Retina (tissue), 1 donor: Measurements from ENCODE around the gene AGFG1.

Experiments used
- DNase-seq: peaks from one replicate; pipeline ENCODE4 v3.0.0-alpha.2; 2016

Gene AGFG1

DNA sequence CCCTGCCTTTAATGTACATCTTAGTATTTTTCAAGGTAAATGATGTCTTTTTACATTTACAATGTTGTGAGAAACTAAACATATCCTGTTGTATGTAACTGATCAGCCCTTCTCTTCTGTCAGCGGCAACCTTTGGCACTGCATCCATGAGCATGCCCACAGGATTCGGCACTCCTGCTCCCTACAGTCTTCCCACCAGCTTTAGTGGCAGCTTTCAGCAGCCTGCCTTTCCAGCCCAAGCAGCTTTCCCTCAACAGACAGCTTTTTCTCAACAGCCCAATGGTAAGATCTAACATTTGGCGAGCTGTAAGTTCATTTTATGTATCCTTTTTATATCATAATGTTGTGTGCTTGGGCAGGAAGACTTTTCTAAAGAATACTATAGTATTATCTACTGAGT lies 79.9 kb downstream of the AGFG1 start:
- DNase-seq = no peak

DNA sequence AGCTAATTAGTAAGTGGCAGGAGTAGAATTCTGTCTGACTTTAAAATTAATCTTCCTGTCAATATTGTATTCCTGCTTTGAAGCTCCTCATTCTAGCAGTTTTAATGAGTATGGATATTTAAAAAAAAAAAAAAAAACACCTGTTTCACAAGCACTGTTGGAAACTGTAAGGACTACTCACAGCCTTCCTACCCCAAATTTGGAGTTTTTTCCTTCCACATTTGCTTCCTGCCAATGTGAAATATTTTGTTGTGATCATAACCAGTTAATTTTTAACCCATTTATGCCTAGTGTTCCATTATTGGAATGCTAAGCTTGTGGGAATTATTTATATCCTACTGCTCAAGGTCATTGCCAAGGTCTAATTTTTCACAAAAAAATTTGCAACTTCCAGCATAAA lies 90.6 kb downstream of the AGFG1 start:
- no peak for DNase-seq

DNA sequence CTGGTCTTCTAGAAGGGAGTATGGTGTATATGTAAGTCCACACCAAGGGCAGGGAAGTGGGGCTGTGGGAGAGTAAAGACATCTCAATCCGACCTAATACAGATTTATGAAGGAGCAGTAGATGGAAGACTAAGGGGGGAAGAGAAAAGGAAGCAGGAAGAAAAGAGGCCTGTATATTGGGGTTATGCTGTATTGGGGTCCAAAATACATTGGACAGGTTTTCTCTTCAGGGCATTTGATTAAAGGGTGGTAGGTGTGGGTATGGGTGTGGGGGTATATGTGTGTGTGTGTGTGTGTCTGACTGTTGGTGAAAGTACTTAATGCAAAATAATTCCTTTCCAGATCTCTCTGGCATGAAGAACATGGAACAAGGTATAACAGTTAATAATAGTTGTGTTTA lies 93.1 kb downstream of the AGFG1 start:
- no peak for DNase-seq

DNA sequence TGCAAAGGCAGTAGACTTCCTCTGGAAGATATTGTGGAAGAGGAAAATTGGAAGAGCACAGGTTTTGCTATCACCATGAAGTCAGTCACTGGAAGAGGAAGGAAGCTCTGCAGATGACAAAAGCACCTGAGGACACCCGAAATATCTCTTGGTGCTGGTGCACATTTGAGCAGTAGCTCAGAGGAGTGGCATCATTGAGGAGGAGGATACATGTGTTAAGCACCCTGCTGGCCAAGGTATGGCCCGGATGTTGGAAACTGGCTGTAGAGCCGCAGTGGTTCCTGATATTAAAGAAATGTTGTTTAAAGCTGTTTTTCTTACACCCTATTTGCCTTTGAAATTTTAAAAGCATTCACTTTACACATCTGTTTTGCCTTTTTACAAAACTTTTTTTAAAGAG lies 94.1 kb downstream of the AGFG1 start:
- DNase-seq = no peak

DNA sequence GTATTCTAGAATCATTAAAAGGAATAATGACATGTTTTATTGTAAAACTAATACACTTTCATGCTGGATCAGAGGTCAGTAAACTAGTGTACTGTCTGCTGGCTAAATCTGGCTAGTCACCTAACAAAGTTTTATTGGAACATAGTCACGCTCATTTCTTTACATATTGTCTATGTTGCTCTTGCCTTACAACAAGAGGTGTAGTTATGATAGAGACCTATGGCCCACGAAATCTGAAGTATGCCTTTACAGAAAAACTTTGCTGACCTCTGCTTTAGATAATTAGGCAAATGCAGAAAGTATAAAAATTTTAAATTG lies 96.9 kb downstream of the AGFG1 start:
- DNase-seq = no peak

DNA sequence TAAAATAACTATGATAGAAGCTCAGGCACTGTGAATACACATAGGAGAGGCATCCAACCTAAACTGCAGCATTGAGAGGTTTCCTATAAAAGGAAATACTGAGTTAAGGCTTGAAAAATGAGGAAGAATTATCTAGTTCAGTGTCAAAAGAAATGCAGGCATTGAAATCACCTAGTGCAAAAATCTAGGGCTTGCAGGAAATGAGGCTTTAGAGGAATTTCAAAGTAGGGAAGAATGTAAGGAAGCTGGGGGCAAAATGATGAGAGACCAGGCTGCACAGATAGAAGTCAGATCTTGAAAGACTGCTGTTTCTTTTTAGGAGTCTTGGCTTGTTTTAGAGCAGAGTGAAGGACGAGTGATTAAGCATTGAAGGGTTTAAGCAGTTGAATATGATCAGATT lies 98.7 kb downstream of the AGFG1 start:
- no peak for DNase-seq

DNA sequence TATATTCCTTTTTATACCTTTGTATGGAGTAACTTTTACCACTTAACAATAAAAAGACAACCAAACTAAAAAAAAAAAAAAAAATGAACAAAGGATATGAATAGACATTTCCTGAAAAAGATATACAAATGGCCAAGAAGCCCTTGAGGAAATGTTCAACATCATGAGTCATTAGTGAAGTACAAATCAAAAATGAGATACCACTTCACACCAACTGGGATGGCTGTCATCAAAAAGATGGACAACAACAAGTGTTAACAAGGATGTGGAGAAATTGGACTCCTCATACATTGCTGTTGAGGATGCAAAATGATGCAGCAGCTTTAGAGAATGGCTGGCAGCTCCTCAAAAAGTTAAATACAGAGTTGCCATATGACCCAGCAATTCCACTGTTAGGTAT lies 104.2 kb downstream of the AGFG1 start:
- DNase-seq = no peak

DNA sequence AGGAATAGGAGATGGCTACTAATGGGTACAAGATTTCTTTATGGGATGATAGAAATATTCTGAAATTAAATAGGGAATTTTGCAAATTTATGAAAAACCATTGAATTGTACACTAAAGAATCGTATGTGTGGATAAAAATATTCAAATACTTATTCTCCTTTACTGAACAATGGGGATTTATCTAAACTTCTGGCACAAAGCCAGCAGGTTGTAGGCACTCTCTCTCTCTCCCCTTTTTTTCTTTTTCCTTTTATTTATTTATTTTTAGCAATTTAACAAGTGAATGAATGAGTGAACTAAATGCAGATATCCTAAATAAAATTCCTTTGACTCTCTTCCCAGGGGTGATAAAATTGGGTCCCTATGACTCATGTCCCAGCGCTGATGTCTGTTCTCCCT lies 104.9 kb downstream of the AGFG1 start:
- DNase-seq = no peak

DNA sequence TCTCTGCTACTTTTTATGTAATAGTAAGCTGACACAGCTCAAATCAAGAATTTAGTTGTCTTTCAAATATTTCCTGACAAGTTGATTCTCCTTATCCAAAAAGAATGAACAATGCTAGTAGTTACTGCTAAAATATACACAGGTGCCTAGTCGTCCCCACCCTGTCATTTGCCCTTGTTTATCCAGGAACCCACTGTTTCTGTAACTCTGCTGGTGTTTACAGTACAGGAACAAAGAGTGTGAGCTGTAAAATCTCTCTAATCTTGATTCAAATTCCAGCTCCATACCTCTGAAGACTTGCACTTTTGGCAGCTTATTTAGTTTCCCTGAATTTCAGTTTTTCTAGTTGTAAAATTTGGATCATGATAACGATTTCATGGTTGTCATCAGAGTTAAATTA lies 105.6 kb downstream of the AGFG1 start:
- DNase-seq = no peak

DNA sequence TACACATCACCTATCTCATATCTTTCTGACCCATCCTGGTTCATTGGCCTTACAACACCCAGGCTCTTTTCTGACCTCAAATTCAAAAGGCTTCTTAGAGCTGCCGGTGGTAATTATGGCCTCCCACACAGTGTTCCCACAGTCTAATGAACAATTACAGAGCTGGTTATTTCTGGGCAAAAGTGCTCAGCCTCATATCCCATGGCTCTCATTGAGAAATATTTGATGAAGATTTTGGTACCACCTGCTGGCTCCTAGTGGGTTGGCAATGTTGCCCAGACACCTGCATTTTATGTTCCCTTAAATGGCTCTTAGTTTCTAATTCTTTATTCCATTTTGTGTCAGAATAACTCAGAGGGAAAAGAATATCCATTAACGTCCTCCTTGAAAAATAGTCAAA lies 106.7 kb downstream of the AGFG1 start:
- no peak for DNase-seq

DNA sequence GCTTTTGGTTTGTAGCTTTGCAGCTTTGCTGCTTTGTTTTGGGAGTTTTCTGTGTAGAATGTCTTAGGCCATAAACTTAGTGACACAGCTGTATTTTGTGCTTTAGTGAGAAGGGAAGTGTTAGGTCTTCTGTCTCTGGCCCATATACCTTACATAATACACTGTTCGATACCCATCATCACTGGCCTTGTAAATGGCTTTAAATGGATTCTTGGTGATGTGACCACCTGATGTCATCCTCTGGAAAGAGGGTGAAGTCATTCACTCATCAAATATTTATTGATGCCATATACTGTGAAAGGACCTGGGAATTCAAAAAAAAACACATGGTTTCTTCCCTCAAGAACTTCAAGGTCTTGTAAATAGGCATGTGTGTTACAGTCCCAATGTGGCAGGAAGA lies 107.8 kb downstream of the AGFG1 start:
- DNase-seq = peak; percentile 40

DNA sequence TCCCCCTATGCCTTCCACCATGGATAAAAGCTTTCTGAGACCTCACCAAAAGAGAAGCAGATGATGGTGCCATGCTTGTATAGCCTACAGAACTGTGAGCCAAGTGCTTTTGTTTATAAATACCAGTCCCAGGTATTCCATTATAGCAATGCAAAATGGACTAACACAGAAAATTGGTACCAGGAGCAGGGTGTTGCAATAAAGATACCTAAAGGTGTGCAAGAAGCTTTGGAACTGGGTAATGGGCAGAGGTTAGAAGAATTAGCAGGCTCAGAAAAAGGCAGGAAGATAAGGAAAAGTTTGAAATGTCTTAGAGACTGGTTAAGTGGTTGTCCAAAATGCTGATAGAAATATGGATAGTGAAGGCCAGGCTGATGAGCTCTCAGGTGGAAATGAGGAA lies 110.4 kb downstream of the AGFG1 start:
- DNase-seq = no peak

DNA sequence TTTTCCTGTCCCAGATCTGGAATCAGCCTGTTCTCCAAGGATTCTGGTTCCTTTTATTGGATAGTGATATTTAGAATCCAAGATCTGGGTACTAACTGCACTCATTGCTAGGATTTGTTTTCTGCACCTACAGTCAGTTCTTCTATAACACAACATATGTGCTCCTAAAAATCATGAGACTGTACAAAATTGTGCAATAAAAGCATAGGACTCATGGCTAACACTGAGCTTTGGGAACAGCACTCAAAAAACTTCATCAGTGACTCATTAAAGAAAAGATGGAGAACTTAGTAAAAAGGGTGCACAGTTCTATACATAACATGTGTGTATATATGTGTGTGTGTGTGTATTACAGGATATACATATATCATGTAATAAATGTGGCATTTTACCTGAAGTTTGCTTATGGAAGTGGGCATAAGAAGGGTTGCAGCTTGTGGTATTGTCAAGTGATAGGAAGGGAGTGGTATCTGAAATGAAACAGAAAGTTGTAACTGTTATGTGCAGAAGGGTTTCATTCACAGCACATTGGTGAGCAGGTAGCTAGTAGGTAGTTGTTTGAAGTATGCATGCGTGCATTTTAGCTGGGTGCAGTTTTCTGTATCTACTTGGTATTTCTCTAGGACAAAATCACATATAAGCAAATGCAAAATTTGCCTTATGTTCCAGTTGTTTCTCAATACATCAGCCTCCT lies 120.9 kb downstream of the AGFG1 start:
- no peak for DNase-seq

DNA sequence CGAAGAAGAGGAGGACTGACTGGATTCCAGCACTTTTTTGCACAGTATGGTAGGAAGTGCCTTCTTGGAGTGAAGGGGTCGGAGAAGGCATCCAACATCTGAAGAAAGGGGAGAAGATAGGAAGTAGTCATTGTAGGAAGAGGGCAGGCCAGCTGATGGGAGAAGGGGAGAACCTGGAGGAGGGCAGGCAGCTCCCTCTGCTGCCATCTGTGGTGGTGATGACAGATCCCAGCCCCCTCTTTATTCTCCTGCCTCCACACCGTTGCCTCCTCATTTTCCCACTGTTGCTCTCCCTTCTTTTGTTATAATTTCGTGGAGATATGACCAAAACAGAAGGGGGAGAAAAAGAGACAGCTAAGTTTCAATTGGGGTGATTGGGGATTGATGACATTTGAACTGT lies 123.8 kb downstream of the AGFG1 start:
- no peak for DNase-seq

DNA sequence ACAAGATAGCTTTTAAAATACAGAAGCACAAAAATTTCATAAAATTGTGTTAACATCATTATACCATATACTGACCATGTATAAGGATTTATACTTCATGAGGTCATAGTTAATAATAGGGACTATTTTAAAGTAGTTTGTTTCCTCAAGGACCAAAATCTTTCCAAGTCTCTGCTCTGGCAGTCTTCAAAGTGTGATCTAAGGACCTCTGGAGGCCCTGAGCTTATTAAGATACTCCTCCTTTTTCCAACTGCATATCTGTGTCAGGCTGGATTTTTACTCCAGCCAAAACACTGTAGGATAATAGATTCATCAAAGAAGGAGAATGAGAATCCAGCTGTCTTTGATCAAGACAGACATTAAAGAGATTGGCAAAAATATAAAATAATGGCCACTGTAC lies 125.1 kb downstream of the AGFG1 start:
- DNase-seq = no peak

DNA sequence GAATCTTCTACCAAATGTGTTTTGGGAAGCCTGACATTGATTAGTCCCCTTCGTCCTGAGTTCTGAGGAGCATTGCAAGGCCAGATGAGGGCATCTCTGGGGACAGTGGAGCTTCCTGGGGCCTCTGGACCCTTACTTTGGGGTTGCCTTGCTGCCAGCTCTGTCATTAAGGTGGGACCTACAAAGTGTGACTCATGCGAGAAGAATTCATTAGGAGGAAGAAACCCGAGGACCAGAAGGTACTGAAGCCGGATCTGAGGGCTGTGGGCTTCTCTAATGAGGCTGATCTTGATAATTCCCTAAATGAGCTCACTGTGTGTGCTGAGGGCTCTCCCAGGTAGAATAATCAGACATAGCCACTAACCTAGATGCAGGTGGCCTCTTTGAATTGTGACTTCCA lies 126.0 kb downstream of the AGFG1 start:
- no peak for DNase-seq

DNA sequence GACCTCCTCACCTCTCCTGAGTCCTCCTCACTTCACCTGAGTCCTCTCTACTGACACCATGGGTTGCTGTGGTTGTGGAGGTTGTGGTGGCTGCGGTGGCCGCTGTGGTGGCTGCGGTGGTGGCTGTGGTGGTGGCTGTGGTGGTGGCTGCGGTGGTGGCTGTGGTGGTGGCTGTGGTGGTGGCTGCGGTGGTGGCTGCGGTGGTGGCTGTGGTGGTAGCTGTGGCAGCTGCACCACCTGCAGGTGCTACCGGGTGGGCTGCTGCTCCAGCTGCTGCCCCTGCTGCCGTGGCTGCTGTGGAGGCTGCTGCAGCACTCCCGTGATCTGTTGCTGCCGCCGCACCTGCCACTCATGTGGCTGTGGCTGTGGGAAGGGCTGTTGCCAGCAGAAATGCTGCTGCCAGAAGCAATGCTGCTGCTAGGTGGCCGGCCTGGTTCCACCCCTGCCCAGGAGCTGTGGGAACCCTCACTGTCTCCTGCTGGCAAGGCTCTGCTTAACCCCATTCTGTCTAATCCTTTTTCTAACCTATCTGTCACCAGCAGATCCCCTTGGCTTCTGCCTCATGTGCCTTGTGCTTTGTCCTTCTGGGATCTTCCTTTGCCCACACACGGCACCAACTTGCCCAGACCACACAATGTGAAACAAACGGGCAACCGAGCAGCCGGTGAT lies 127.0 kb downstream of the AGFG1 start, which contains the start of gene SCYGR2:
TSS of gene SCYGR2 (plus strand) at position 59 of the 669 bp plus-strand sequence. CDS start at position 59, 0 bp downstream.
- DNase-seq = peak; percentile 17

DNA sequence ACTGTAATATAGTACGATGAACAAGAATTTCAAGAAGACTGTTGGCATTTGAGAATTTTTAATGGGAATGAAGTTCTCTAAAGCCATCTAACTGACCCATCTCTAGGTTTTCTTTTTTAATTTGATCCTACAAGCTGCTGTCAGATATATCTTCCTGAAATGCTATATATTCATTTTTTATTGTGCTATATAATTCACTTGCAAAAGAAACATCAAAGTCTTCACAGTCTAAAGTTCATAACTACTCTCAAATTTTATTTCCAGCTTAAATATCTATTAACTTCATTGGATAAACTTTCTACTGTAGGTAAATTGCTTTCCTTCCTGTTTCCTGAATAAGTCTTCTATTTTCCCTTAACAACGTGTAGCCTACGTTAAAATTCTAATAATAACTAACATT lies 130.4 kb downstream of the AGFG1 start:
- DNase-seq = no peak

DNA sequence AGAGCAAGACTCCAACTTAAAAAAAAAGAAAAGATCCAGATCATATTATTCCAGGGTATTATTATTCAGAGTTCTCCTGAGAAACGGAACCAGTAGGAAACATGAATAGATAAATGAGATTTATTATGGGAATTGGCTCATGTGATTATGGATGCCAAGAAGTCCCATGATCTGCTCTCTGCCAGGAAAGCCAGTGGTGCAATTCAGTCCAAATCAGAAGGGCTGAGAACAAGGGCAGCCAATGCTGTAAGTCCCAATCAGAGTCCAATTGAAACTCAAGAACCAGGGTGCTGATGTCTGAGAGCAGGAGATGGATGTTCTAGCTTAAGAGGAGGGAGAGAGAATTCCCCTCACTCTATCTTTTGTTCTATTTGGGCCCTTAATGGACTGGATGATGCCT lies 134.5 kb downstream of the AGFG1 start:
- no peak for DNase-seq

DNA sequence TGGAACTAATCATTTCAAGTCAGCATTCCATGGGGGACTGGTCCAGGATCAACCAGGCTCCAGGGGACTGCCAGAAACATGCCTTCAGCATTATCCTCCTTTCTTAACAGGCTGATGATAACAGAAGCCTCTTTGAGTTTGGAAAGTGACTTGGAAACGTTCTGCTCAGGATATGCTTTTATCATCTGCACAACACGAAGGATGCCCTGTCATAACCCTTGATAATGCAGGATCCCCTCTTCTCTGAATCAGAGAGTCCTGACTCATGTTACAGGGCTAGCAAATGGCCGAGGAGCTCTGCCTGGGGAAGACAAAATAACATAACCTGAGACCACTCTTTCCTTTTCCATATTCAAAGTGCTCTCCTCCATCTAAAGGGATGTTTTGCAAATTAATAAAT lies 136.0 kb downstream of the AGFG1 start:
- DNase-seq = no peak

DNA sequence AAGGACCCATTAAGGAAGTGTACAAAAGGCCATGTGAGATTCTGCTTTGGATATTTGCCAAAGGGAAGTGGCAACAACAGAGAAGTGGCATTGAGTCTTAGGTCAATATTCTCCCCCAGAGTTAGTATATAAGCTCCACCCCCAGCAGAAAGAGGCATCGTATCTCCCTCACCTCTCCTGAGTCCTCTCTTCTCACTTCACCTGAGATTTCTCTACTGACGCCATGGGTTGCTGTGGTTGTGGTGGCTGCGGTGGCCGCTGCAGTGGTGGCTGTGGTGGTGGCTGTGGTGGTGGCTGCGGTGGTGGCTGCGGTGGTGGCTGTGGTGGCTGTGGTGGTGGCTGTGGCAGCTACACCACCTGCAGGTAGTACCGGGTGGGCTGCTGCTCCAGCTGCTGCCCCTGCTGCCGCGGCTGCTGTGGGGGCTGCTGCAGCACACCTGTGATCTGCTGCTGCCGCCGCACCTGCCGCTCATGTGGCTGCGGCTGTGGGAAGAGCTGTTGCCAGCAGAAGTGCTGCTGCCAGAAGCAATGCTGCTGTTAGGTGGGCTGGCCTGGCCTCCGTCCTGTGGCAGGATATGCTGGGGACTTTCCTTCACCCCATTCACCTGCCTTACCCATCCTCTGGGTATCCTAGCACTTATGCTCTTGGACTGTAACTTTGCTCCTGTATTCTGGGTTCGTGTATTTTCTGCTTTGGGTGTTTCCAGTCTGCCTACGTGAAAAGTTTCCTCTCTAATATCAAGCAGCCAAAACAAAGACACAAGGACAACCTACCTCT lies 136.8 kb downstream of the AGFG1 start:
- no peak for DNase-seq

DNA sequence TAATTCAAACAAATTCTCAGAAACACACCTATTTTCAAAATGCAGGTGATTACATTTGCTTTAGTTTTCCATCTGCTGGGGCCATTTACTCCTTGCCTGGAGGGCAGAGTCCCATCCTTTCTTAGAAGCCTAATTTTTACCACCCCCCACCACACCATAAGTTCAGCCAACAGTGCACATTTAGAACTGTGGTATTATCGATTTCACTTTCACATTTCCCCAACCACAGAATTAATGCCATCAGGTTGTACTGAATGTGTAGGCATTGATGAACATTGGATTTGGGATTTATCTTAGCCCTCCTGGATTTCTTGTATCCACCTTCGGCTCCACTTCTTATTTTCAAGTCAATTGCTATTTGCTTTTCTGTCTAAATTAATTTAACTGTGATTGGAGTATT lies 138.2 kb downstream of the AGFG1 start:
- no peak for DNase-seq
